Measurements from ENCODE around the gene DYNLT4.
"Not testable (repeated sequence)": the region's sequence is repeated elsewhere in the genome, so short reads cannot be mapped to it uniquely, and the experiment has no call there.

The DYNLT4 gene, protein sequence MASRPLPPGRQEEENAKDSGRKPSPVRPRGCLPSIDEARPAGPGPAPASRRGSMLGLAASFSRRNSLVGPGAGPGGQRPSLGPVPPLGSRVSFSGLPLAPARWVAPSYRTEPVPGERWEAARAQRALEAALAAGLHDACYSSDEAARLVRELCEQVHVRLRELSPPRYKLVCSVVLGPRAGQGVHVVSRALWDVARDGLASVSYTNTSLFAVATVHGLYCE

GRCh38 chr1:44806704-44807363 is at the start of gene DYNLT4:
DYNLT4 (minus strand) TSS chr1:44807351; CDS start chr1:44806668, 683 bp downstream.
- no peak for DNase-seq

GRCh38 chr1:44855742-44856141 is 48.6 kb upstream of the DYNLT4 start:
- DNase-seq: no peak

- no peak for DNase-seq
Observed at GRCh38 chr1:44854970-44855369, 47.8 kb upstream of the DYNLT4 start.

DNA sequence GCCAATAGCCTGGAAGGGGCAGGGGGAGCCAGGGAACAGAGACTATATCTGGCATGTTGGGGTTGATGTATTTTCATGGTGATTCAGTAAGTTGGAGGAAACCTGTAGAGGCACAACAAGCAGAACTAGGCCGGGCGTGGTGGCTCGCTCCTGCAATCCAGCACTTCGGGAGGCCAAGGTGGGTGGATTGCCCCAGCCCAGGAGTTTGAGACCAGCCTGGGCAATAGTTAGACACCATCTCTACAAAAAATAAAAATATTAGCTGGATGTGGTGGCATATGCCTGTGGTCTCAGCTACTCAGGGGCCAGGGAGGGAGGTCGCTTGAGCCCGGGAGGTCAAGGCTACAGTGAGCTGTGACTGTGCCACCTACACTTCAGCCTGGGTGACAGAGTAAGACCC is 46.0 kb upstream of the DYNLT4 start:
- DNase-seq: no peak

GRCh38 chr1:44851308-44851707 is 44.2 kb upstream of the DYNLT4 start:
- no peak for DNase-seq

- no peak for DNase-seq
Observed at GRCh38 chr1:44849575-44850132, 42.5 kb upstream of the DYNLT4 start.

DNA sequence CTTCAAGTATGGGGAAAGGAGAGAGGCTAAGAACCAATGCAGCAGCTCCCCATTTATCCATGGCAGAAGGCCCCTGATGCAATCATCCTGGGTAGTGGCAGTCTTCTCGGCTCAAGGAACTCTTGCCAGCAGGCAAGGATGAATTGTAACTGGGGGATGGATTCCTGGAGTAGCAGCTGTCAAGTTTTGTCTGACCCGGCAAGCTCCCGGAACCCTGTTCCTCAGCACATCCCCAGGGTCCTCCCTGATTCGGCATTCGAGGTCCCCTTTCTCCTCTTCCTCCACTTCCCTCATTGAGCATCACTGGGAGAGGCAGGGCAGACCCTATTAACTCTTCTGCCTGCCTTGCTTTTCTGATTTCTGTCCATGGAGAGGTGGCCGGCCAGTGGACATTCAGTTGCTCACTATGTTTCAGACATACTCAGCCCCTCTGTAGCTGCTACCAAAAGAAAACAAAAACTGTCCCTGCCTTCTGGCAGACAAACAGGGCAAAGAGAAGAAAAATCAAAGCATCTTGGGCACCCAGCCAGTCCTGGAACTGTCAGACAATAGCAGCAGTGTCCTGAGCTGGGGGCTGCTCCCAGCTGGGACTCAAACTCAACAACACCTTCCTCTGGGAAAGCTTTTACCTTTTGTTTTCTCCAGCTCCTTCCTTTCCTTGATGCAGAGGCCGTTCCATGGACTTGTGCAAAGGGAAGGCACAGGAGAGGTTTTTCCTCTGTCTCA is 41.5 kb upstream of the DYNLT4 start:
- DNase-seq: no peak

GRCh38 chr1:44847845-44848244 is 40.7 kb upstream of the DYNLT4 start:
- no peak for DNase-seq

- no peak for DNase-seq
Observed at GRCh38 chr1:44846985-44847384, 39.8 kb upstream of the DYNLT4 start.

DNA sequence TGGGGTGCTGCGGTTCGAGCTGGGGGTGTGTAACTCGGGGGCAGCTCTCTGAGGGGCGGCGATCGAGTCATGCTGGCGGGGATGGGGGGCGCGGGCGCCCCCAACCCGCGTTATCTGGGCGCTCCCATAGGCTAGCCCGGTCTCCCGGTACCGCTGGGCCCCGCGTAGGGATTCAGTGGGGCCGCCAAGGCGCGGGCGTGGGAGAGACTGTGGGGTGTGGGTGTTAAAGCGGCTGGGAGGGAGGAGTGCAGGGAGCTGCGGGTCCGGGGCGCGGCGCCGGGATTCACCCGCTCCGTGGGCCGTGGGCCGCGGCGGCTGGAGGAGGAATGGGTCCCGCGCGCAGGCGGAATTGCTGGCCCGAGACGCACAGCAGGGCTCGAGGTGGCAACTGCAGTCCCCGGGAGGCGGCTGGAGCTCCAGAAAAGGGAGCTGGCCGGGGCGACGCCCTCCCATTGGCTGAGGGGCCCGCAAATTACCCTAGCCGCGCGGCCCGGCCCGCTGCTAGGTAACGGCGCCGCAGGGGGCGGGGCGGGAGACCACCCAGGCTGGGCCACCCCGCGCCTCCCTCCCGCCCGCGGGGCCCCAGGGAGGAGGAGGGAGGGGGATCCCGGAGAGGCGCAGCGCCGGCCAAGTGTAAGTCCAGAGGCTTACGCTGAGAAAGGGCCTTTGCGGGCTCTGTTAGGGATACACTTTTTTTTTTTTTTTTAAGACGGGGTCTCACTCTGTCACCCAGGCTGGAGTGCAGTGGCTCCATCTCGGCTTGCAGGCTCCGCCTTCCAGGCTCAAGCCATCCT is 35.9 kb upstream of the DYNLT4 start, which contains the start of gene PTCH2:
Gene PTCH2 (minus strand): TSS at position 392 of the 794 bp plus-strand sequence. CDS start 321 bp downstream, at position 71.
- DNase-seq: peak; percentile 52

- DNase-seq: no peak
Observed at GRCh38 chr1:44842486-44842861, 35.3 kb upstream of the DYNLT4 start.

DNA sequence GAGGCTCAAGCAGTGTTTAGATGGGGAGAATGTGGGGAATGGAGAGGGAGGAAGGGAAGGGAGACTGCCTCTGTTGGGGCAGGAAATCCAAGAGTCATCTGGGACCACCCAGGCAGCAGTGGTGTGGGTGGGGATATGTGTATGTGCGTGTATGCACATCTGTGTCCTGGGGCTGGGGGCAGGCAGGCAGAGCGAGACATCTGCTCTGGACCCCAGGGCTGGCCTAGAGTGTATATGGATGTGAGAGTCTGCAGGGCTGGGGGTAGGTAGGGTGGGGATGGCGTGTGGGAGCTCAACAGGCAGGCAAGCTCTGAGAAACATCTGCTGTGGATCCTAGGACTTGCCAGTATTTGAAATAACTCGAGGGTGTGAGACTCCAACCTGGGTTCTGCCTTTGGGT is 32.4 kb upstream of the DYNLT4 start:
- DNase-seq: no peak

DNA sequence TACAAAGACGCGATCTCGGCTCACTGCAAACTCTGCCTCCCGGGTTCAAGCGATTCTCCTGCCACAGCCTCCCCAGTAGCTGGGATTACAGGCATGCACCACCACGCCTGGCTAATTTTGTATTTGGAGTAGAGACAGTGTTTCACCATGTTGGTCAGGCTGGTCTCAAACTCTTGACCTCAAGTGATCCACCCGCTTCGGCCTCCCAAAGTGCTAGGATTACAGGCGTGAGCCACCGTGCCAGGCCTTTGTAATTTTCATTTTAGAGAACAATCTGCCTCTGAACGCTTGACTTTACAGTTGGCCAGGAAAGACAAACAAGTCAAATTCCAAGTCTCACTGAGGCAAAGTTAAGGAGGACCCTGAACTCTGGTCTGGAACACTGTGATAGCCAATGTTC is 31.1 kb upstream of the DYNLT4 start:
- not testable (repeated sequence) for DNase-seq

- peak; percentile 38 for DNase-seq
Observed at GRCh38 chr1:44835738-44836675, 28.9 kb upstream of the DYNLT4 start.

DNA sequence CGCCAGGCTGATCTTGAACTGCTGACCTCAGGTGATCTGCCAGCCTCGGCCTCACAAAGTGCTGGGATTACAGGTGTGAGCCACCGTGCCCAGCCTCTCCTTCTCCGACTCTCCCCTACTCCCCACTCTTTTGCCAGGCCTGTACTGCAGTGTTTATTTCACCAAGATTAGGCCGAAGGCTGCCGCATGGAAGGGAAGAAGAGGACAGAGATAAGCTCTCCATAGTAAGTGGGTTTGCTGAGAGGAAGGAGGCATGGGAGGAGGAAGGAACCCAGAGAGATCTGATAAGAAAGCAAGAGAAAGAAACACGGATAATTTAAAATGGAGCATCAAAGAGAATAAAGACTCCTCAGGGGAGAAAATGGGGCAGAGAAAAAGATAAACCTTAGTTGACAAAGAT is 27.2 kb upstream of the DYNLT4 start:
- no peak for DNase-seq

- DNase-seq: no peak
Observed at GRCh38 chr1:44832056-44832705, 25.0 kb upstream of the DYNLT4 start.

DNA sequence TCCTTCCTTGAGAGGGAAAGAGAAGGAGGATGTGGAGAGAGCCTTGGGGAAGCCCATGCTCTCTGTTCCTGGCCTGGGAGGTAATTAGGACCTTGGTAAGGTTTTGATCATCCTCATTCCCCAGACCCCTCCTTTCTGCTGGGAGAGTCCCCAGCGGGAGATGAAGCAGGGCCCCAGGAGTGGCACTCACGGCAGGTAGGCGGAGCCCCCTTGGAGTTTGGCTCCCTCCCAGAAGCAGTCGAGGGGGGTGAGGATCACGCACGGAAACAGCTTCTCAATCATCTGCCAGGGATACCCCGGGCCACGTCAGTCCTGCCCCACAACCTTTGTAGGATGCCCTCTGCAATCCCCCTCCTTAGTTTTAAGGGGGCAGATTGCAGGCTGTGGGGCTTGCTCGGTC is 24.4 kb upstream of the DYNLT4 start:
- DNase-seq: no peak

DNA sequence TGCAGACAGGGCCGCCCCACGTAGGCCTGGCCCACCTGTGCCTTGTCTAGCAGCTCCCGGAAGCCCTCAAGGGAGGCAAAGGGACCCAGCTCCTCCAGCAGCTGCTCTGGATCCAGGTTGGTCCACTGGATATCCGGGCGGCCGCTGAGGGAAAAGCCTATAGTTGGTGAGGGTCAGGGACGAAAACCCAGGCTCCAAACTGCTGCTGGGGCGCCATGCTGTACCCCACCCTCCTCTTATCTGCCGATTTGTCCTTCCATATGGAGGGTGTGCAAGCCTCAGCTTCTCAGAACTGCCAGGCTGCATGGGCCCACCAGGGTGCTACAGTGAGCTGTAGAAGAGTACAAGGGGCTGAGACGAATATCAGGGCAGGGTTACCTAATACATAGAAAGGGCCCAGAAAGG is 23.8 kb upstream of the DYNLT4 start:
- DNase-seq: no peak

DNA sequence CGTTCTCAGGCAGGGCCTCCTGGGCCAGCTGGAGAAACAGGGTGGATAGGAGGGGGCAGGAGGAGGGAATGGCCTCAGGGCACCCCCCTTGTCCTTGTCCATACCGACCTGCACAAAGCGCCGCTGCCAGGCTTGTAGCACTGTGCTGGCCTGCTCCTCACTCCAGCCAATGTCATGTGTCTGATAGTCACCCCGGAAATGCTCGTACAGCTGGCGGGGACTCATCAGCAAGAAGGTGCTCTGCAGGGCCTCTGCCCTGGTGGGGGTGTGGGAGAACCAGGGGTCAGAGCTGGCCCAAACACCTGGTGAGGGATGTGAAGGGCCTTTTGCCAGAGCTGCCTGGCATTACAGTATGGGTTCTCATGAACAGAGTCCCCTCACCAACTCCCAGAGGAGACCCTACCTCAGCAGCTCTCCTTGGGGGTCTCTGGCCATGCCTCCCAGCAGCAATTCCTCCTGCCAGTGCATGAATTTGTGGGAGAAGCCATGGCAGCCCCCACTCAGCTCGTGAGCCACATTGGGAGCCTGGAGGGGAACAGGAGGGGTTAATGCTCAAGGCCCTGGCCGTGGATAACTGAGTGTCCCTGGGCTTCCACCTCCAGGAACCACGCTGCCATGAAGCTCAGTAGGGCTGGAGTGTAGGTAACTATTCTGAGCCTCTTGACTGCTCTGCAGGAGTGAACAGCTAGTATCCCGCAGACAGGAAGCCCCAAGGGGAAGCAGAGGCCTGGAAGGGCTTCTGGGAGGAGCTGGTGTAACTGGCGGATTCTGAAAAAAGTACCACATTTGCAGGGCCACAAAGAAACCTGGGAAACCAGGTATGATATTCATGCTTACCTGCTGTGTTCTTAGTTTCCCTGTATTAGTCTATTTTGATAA is 22.6 kb upstream of the DYNLT4 start:
- DNase-seq: no peak

- DNase-seq: no peak
Observed at GRCh38 chr1:44828841-44829440, 21.8 kb upstream of the DYNLT4 start.

Measured in DMS79 (cell line).